Measurements from ENCODE around the gene OR5H2.
A peak's percentile ranks its signal among the peaks of the same experiment; 100 is the strongest.

The OR5H2 gene

DNA sequence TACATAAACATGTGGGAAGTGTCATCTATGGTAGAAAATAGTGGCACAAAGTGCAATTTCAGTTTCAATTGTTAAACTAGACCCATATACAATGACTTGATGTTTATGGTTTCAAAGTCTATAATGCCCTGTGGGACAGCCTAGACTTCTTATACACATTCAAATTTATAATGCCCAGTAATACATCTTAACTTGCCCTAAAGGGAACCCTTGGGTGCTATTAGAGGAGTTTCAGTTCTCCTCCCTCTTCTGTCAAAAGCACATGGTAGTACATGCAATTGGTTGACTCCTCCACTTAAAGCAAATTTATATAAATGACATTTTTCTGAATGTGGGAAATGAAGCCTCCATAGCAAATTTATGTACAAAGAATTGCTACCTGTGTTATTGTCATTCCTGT is 41.1 kb downstream of the OR5H2 start:
- TF ChIP-seq, protein P1, sequence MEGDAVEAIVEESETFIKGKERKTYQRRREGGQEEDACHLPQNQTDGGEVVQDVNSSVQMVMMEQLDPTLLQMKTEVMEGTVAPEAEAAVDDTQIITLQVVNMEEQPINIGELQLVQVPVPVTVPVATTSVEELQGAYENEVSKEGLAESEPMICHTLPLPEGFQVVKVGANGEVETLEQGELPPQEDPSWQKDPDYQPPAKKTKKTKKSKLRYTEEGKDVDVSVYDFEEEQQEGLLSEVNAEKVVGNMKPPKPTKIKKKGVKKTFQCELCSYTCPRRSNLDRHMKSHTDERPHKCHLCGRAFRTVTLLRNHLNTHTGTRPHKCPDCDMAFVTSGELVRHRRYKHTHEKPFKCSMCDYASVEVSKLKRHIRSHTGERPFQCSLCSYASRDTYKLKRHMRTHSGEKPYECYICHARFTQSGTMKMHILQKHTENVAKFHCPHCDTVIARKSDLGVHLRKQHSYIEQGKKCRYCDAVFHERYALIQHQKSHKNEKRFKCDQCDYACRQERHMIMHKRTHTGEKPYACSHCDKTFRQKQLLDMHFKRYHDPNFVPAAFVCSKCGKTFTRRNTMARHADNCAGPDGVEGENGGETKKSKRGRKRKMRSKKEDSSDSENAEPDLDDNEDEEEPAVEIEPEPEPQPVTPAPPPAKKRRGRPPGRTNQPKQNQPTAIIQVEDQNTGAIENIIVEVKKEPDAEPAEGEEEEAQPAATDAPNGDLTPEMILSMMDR (IDR thresholded peaks at IDR 0.05), result no peak

DNA sequence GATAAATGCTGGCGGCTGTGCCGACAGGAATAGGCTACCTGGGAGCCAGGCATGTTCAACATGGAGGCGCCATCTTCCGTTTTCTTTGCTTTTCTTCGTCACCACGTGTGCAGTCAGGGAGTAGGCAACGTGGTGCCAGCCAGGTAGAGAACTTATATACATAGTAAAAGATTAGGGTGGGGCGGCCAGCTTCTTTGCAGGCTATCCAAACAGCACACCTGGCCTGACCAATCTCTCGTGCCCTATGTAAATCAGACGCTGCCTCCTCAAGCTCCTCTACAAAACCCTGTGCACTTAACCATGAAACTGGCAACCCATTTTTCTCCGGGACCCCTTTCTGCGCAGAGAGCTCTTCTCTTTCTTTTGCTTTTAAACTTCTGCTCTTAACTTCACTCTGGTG is 42.8 kb downstream of the OR5H2 start:
- TF ChIP-seq, protein P1 (IDR thresholded peaks at IDR 0.05), result no peak; the same call in 1 of the 2 replicates

DNA sequence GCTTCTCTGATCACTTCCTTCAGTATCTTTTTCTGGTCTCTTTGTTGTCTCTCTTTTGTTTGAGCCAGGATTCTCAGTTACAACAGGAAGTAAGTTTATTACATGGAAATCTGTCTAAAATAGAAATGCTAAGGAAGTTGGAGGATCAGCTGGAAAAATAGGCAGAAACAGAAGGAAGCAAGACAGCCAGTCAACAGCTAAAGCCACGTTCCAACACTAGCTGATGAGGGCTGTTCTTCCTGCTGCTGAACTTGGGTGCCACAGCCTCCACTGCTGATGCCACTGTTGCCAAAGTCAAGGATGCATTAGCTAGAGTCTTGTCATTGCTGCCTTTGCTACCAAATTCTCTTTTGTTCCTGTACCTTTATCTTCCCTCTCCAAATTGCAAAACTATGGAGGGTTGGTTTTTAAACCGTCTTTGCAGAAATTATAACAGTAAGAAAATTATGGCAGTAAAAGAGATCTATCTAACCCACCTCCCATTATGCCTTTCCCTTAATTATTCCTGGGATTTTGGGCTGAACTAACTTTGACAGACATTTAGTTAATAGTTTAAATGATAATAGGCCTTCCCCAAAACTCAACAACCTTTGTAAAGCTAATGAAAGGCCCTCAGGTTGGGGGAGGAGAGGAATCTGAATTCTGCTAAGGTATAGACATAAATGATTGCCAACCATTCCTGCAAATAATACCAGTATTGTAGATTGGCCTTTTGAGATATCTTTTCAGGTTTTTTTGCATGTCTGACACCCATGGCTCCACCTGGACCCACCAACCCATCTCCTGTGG is 44.0 kb downstream of the OR5H2 start:
- TF ChIP-seq, protein P1 (IDR thresholded peaks at IDR 0.05), result no peak

DNA sequence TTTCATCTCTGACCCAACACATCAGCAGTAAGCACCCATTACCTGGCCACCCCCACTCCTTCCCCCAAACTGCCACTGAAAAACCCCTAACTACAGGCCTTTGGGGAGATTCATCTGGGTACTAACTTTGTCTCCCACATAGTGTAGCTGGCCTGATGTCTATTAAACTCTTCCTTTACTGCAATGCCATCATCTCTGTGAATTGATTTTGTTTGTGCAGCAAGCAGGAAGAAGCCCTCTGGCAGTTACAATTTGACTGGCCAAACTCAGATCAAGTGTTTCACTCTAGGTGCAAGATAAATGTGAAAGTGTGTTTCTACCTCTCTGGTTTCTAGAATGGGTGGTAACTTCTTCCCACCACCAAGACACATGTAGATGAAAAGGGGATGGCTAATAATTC is 44.6 kb downstream of the OR5H2 start:
- TF ChIP-seq, protein P1 (IDR thresholded peaks at IDR 0.05), result no peak

DNA sequence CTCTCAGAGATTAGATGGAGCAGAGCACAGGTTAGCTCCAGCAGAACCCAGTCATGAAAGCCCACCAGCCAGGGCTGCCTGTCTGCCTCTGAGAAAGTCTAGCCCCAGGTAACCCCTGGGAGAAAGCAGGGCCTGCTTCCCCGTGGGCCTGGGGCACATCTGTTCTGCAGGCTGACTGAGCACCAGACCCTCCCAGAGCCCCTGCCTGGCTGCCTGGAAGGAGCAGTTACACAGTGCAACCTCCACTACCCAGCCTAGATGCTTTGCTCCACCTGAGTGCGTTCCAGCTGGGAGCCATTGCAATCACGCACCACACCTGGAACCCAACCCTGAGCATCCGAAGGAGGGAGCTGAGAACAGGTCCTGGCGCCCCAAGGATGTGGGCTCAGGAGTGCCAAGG is 46.6 kb downstream of the OR5H2 start:
- TF ChIP-seq, protein P1 (IDR thresholded peaks at IDR 0.05), result no peak

DNA sequence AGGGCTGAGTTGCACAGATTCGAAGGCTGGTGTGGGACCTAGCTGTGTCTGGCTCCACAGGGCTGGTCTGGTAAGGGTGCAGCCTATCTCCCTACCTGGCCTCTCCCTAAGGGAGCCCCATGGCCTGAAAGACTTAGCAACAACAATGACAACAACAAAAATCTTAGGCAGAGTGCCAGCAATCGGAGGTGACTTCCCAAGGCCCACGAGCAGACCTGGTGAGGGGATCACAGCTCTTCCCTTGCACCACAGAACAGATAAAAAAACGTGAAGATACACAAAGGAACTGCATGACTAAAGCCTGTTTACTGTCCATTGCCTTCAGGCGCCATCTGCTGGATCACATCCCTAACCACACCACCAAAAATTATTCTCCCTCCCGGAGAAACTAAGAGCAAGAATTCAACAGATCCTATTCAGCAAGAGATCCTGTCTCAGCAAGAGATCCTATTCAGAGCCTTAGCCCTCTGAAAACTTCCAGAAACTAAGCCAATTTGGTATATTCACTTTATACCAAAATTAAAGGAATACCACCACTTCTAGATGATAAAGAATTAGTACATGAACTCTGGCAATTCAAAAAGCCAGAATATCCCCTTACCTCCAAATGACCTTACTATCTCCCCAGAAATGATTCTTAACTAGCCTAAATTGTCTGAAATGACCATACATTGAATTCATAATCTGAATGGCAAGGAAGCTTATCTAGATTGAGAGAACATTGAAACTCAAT is 47.3 kb downstream of the OR5H2 start:
- TF ChIP-seq, protein P1 (IDR thresholded peaks at IDR 0.05), result peak; percentile 75

DNA sequence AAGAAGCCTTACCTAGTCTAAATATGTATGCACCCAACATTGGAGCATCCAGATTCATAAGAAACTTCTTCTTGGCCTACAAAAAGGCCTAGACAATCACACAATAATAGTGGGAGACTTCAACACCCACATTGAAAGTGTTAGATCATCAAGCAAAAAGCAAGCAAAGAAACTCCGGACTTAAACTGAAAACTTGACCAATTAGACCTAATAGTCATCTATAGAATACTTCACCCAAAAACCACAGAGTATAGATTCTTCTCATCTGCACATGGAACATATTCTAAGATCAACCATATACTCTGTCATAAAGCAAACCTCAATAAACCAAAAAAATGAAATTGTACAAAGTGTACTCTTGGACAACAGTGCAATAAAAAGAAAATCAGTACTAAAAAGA is 49.0 kb downstream of the OR5H2 start:
- TF ChIP-seq, protein P1 (IDR thresholded peaks at IDR 0.05), result no peak

Data from LNCAP (cell line).